GM19238 (cell line): Measurements from ENCODE around the gene PRKAB1.

ENCODE experiments used
- DNase-seq: peaks from one replicate; pipeline ENCODE4 v3.0.0; 2011; ENCODE audit warnings: low spot score; ENCODE audit not compliant: insufficient read length

PRKAB1 gene

GRCh38 chr12:119661882-119662281 is 6.1 kb upstream of the PRKAB1 start:
- DNase-seq: no peak

- DNase-seq: no peak
These were observed 3.3 kb upstream of the PRKAB1 start for GRCh38 chr12:119664642-119665041.

GRCh38 chr12:119665164-119665929 is 2.6 kb upstream of the PRKAB1 start:
- DNase-seq: no peak

- no peak for DNase-seq
These were observed 1.6 kb upstream of the PRKAB1 start for GRCh38 chr12:119666226-119666795.

- DNase-seq: no peak
These were observed 895 bp upstream of the PRKAB1 start for GRCh38 chr12:119666900-119667576.

- DNase-seq: no peak
These were observed 450 bp downstream of the PRKAB1 start for GRCh38 chr12:119668324-119668841.

GRCh38 chr12:119669744-119670472 is 2.0 kb downstream of the PRKAB1 start:
- no peak for DNase-seq

- DNase-seq: no peak
These were observed 3.1 kb downstream of the PRKAB1 start for GRCh38 chr12:119671070-119671469.

- DNase-seq: no peak
These were observed 4.3 kb downstream of the PRKAB1 start for GRCh38 chr12:119672194-119672593.

GRCh38 chr12:119673634-119674033 is 5.7 kb downstream of the PRKAB1 start:
- DNase-seq: no peak

- DNase-seq: no peak
These were observed 6.6 kb downstream of the PRKAB1 start for GRCh38 chr12:119674560-119674959.

GRCh38 chr12:119676022-119676421 is 8.1 kb downstream of the PRKAB1 start:
- DNase-seq: no peak

GRCh38 chr12:119676573-119676972 is 8.6 kb downstream of the PRKAB1 start:
- no peak for DNase-seq

GRCh38 chr12:119678459-119678858 is 10.5 kb downstream of the PRKAB1 start:
- DNase-seq: no peak

- DNase-seq: no peak
These were observed 11.1 kb downstream of the PRKAB1 start for GRCh38 chr12:119679081-119679480.

GRCh38 chr12:119679490-119679889 is 11.6 kb downstream of the PRKAB1 start:
- DNase-seq: no peak

- DNase-seq: no peak
These were observed 13.2 kb downstream of the PRKAB1 start for GRCh38 chr12:119681111-119681510.

GRCh38 chr12:119681728-119682638 is 14.1 kb downstream of the PRKAB1 start:
- no peak for DNase-seq

- DNase-seq: no peak
These were observed 14.8 kb downstream of the PRKAB1 start for GRCh38 chr12:119682639-119683252.

GRCh38 chr12:119683413-119683812 is 15.5 kb downstream of the PRKAB1 start:
- no peak for DNase-seq
